HEK293 (cell line): ENCODE measurements around the gene ZNF117.

ENCODE experiments used
- CTCF ChIA-PET: fragments of 350-600 bp; formaldehyde crosslinking; extraction: SDS; loops from one replicate; lab custom pipeline; 2021; ENCODE audit warnings: antibody characterized with exemption; lab: Yijun Ruan, JAX
- POLR2A ChIA-PET: fragments of 300-600 bp; formaldehyde crosslinking; extraction: SDS; loops from one replicate; lab custom pipeline; 2020; ENCODE audit warnings: antibody characterized with exemption, inconsistent platforms; lab: Yijun Ruan, JAX
- H3K27ac ChIP-seq: fragments of 200-500 bp; sonication (Bioruptor generic); 2 replicates; pipeline ENCODE4 v1.5.1; 2014; ENCODE audit warnings: low read depth, low read length, control low read depth, inconsistent platforms; ENCODE audit errors: extremely low read depth
- H3K36me3 ChIP-seq, 2 experiments: fragments of 200-500 bp in 1 of 2; sonication (Bioruptor generic) in 1 of 2; 1 replicate in 1 of 2; 2 replicates in 1 of 2; pipeline ENCODE4 v1.5.1; 2014 to 2017; ENCODE audit warnings: inconsistent platforms in 2 of 2, low read length in 2 of 2; ENCODE audit not compliant: control insufficient read depth in 2 of 2, insufficient read depth in 1 of 2
- H3K4me1 ChIP-seq: fragments of 200-500 bp; sonication (Bioruptor generic); 2 replicates; pipeline ENCODE4 v1.5.1; 2014; ENCODE audit warnings: mild to moderate bottlenecking, low read length, inconsistent platforms; ENCODE audit not compliant: control insufficient read depth, insufficient read depth
- H3K4me3 ChIP-seq: 2 replicates; pipeline ENCODE4 v1.5.1; 2011; ENCODE audit warnings: low read depth, mild to moderate bottlenecking, control low read depth, low read length, moderate library complexity
- H3K9me3 ChIP-seq: fragments of 200-500 bp; sonication (Bioruptor generic); 2 replicates; pipeline ENCODE4 v1.5.1; 2014; ENCODE audit warnings: low read depth, low read length, inconsistent platforms; ENCODE audit not compliant: control insufficient read depth, insufficient read depth
- KLF9 ChIP-seq: fragments of 450-650 bp; formaldehyde crosslinking; IDR thresholded peaks from 2 replicates; pipeline ENCODE4 v1.5.1; 2016; ENCODE audit warnings: missing biosample characterization, missing genetic modification characterization, low read depth
- SCRT2 ChIP-seq: fragments of 450-650 bp; formaldehyde crosslinking; IDR thresholded peaks from 2 replicates; pipeline ENCODE4 v1.5.1; 2016; ENCODE audit warnings: missing biosample characterization, missing genetic modification characterization
- SP2 ChIP-seq: fragments of 450-650 bp; formaldehyde crosslinking; IDR thresholded peaks from 2 replicates; pipeline ENCODE4 v1.5.1; 2016; ENCODE audit warnings: missing biosample characterization, missing genetic modification characterization
- TRIM28 ChIP-seq: IDR thresholded peaks from 2 replicates; pipeline ENCODE4 v1.6.1; 2011; ENCODE audit warnings: low read length, control low read depth, borderline replicate concordance
- YY2 ChIP-seq: fragments of 450-650 bp; formaldehyde crosslinking; IDR thresholded peaks from 2 replicates; pipeline ENCODE4 v1.5.1; 2016; ENCODE audit warnings: missing biosample characterization, missing genetic modification characterization
- ZBTB21 ChIP-seq: fragments of 450-650 bp; formaldehyde crosslinking; IDR thresholded peaks from 2 replicates; pipeline ENCODE4 v1.5.1; 2017; ENCODE audit warnings: missing biosample characterization, missing genetic modification characterization
- ZNF548 ChIP-seq: fragments of 450-650 bp; formaldehyde crosslinking; IDR thresholded peaks from 2 replicates; pipeline ENCODE4 v1.5.1; 2016; ENCODE audit warnings: missing biosample characterization, missing genetic modification characterization
- ZNF560 ChIP-seq: fragments of 450-650 bp; formaldehyde crosslinking; IDR thresholded peaks from 2 replicates; pipeline ENCODE4 v1.5.1; 2017; ENCODE audit warnings: missing biosample characterization, missing genetic modification characterization, borderline replicate concordance
- ZNF777 ChIP-seq: fragments of 450-650 bp; formaldehyde crosslinking; IDR thresholded peaks from 2 replicates; pipeline ENCODE4 v1.5.1; 2017; ENCODE audit warnings: missing biosample characterization, missing genetic modification characterization, borderline replicate concordance
- ZNF792 ChIP-seq: fragments of 450-650 bp; formaldehyde crosslinking; IDR thresholded peaks from 2 replicates; pipeline ENCODE4 v1.5.1; 2016; ENCODE audit warnings: missing biosample characterization, missing genetic modification characterization
- ZSCAN30 ChIP-seq: fragments of 450-650 bp; IDR thresholded peaks from 2 replicates; pipeline ENCODE4 v1.5.1; 2018; ENCODE audit warnings: missing biosample characterization, mild to moderate bottlenecking, missing genetic modification characterization, moderate library complexity
- TF ChIP-seq, protein P1 (sequence below): fragments of 450-650 bp; formaldehyde crosslinking; IDR thresholded peaks from 2 replicates; pipeline ENCODE4 v1.5.1; 2016; ENCODE audit warnings: missing biosample characterization, missing genetic modification characterization, borderline replicate concordance
- TF ChIP-seq, protein P2 (sequence below): fragments of 450-650 bp; formaldehyde crosslinking; IDR thresholded peaks from 2 replicates; pipeline ENCODE4 v1.5.1; 2016; ENCODE audit warnings: missing biosample characterization, missing genetic modification characterization
- TF ChIP-seq, protein P3 (sequence below): fragments of 450-650 bp; IDR thresholded peaks from 2 replicates; pipeline ENCODE4 v1.5.1; 2018; ENCODE audit warnings: missing biosample characterization, missing genetic modification characterization
- TF ChIP-seq, protein P4 (sequence below): IDR thresholded peaks from 2 replicates; pipeline ENCODE4 v1.6.1; 2011; ENCODE audit warnings: mild to moderate bottlenecking, low read depth, low read length, borderline replicate concordance
- TF ChIP-seq, protein P5 (sequence below): sonication (generic); formaldehyde crosslinking; IDR thresholded peaks from 2 replicates; pipeline ENCODE4 v1.8.1; 2022; ENCODE audit warnings: mild to moderate bottlenecking, moderate library complexity, missing genetic modification reagents
- TF ChIP-seq, protein P6 (sequence below): fragments of 450-650 bp; formaldehyde crosslinking; IDR thresholded peaks from 2 replicates; pipeline ENCODE4 v1.5.1; 2016; ENCODE audit warnings: missing biosample characterization, missing genetic modification characterization

ZNF117 gene

DNA sequence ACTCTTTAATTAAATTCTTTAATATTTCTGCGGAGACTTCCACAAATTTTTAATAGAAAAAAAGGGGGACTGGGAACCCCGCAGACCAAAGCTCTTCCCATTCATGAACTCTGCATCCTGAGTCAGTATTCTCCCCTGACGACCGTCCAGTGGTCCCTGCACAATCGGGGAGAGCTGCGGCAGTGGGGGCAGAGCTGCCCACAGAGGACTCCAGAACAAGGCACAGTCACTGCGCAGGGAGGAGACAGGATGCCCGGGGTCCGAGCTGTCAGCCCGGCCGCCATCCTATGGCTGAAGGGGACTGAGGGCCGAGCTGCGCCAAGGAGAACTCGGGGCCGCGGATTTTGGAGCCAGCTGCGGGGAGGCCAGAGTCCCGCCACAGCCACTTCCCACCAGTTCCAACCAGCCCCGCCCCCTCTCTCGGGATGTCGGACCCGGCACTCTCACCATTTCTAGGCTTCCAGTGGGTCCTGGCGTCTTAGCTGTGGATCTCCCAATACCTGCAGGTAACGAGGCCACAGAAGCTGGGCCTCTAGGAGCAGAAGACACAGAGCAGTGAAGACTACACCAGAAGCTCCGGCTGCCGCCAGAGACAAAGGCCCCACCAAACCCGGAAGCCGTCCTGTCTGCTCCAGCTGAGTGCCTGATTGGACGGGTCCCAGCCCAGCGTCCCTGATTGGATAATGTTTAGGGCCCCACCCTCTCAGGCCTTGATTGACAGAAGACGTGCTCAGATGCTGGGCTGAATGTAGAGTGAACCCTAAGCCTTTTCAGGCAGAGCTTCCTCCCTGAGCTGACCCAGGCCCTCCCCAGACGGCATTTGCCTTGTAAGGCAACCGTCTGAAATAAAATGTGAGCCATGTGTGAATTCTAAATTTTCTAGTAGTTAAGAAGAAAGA lies 15.5 kb upstream of the ZNF117 start, which contains the start of gene ERV3-1:
TSS of gene ERV3-1 (minus strand) at position 594 of the 899 bp plus-strand sequence. CDS start 13,661 bp downstream, outside the sequence.
- POLR2A ChIA-PET, result interaction anchor here (0.5 to 2.2 kb wide), 13 partner anchors 12 to 981 kb away, joined by 3 to 34 read pairs (median 5); partner anchors contain the start of genes ZNF138, ZNF273, ZNF680 and ZNF92
- Histone ChIP-seq H3K9me3 (no peaks in the 10 kb centered on the region), H3K4me3 (peak within 1 kb of the TSS; percentile 84), H3K4me1 (no peaks in the 10 kb centered on the region), H3K27ac (peak within 1 kb of the TSS; percentile 82), H3K36me3 (peaks cover 3 to 12% of the 10 kb centered on the region in 2 experiments; a peak in 1 of 3 replicates)
- CTCF ChIA-PET, result interaction anchor here (0.6 to 1.4 kb wide), 2 partner anchors 55 to 100 kb away, joined by 3 read pairs; no protein-coding TSS in a partner anchor
- TF ChIP-seq, protein P1, sequence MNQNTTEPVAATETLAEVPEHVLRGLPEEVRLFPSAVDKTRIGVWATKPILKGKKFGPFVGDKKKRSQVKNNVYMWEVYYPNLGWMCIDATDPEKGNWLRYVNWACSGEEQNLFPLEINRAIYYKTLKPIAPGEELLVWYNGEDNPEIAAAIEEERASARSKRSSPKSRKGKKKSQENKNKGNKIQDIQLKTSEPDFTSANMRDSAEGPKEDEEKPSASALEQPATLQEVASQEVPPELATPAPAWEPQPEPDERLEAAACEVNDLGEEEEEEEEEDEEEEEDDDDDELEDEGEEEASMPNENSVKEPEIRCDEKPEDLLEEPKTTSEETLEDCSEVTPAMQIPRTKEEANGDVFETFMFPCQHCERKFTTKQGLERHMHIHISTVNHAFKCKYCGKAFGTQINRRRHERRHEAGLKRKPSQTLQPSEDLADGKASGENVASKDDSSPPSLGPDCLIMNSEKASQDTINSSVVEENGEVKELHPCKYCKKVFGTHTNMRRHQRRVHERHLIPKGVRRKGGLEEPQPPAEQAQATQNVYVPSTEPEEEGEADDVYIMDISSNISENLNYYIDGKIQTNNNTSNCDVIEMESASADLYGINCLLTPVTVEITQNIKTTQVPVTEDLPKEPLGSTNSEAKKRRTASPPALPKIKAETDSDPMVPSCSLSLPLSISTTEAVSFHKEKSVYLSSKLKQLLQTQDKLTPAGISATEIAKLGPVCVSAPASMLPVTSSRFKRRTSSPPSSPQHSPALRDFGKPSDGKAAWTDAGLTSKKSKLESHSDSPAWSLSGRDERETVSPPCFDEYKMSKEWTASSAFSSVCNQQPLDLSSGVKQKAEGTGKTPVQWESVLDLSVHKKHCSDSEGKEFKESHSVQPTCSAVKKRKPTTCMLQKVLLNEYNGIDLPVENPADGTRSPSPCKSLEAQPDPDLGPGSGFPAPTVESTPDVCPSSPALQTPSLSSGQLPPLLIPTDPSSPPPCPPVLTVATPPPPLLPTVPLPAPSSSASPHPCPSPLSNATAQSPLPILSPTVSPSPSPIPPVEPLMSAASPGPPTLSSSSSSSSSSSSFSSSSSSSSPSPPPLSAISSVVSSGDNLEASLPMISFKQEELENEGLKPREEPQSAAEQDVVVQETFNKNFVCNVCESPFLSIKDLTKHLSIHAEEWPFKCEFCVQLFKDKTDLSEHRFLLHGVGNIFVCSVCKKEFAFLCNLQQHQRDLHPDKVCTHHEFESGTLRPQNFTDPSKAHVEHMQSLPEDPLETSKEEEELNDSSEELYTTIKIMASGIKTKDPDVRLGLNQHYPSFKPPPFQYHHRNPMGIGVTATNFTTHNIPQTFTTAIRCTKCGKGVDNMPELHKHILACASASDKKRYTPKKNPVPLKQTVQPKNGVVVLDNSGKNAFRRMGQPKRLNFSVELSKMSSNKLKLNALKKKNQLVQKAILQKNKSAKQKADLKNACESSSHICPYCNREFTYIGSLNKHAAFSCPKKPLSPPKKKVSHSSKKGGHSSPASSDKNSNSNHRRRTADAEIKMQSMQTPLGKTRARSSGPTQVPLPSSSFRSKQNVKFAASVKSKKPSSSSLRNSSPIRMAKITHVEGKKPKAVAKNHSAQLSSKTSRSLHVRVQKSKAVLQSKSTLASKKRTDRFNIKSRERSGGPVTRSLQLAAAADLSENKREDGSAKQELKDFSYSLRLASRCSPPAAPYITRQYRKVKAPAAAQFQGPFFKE (tag by site-specific recombination), result no peak
- no peak for TF ChIP-seq ZBTB21 (tag by site-specific recombination)
- TF ChIP-seq, protein P2, sequence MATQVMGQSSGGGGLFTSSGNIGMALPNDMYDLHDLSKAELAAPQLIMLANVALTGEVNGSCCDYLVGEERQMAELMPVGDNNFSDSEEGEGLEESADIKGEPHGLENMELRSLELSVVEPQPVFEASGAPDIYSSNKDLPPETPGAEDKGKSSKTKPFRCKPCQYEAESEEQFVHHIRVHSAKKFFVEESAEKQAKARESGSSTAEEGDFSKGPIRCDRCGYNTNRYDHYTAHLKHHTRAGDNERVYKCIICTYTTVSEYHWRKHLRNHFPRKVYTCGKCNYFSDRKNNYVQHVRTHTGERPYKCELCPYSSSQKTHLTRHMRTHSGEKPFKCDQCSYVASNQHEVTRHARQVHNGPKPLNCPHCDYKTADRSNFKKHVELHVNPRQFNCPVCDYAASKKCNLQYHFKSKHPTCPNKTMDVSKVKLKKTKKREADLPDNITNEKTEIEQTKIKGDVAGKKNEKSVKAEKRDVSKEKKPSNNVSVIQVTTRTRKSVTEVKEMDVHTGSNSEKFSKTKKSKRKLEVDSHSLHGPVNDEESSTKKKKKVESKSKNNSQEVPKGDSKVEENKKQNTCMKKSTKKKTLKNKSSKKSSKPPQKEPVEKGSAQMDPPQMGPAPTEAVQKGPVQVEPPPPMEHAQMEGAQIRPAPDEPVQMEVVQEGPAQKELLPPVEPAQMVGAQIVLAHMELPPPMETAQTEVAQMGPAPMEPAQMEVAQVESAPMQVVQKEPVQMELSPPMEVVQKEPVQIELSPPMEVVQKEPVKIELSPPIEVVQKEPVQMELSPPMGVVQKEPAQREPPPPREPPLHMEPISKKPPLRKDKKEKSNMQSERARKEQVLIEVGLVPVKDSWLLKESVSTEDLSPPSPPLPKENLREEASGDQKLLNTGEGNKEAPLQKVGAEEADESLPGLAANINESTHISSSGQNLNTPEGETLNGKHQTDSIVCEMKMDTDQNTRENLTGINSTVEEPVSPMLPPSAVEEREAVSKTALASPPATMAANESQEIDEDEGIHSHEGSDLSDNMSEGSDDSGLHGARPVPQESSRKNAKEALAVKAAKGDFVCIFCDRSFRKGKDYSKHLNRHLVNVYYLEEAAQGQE (tag by site-specific recombination), result no peak
- TF ChIP-seq SCRT2, result no peak
- TF ChIP-seq, protein P3, sequence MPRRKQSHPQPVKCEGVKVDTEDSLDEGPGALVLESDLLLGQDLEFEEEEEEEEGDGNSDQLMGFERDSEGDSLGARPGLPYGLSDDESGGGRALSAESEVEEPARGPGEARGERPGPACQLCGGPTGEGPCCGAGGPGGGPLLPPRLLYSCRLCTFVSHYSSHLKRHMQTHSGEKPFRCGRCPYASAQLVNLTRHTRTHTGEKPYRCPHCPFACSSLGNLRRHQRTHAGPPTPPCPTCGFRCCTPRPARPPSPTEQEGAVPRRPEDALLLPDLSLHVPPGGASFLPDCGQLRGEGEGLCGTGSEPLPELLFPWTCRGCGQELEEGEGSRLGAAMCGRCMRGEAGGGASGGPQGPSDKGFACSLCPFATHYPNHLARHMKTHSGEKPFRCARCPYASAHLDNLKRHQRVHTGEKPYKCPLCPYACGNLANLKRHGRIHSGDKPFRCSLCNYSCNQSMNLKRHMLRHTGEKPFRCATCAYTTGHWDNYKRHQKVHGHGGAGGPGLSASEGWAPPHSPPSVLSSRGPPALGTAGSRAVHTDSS (tag by site-specific recombination), result no peak
- TF ChIP-seq ZNF777 (tag by site-specific recombination), result no peak
- TF ChIP-seq ZNF548, result no peak
- peak; percentile 89 for TF ChIP-seq SP2 (tag by site-specific recombination)
- TF ChIP-seq, protein P4, sequence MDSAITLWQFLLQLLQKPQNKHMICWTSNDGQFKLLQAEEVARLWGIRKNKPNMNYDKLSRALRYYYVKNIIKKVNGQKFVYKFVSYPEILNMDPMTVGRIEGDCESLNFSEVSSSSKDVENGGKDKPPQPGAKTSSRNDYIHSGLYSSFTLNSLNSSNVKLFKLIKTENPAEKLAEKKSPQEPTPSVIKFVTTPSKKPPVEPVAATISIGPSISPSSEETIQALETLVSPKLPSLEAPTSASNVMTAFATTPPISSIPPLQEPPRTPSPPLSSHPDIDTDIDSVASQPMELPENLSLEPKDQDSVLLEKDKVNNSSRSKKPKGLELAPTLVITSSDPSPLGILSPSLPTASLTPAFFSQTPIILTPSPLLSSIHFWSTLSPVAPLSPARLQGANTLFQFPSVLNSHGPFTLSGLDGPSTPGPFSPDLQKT, result no peak
- TF ChIP-seq, protein P5, sequence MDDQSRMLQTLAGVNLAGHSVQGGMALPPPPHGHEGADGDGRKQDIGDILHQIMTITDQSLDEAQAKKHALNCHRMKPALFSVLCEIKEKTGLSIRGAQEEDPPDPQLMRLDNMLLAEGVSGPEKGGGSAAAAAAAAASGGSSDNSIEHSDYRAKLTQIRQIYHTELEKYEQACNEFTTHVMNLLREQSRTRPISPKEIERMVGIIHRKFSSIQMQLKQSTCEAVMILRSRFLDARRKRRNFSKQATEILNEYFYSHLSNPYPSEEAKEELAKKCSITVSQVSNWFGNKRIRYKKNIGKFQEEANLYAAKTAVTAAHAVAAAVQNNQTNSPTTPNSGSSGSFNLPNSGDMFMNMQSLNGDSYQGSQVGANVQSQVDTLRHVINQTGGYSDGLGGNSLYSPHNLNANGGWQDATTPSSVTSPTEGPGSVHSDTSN (CRISPR knock-in tag), result no peak
- no peak for TF ChIP-seq ZNF560 (tag by site-specific recombination)
- TF ChIP-seq ZNF792, result no peak
- TF ChIP-seq KLF9 (tag by site-specific recombination), result peak; percentile 79
- 0 out of 2 replicates have a peak, but pooled peaks have one; percentile 9 for TF ChIP-seq TRIM28
- 0 out of 2 replicates have a peak, but pooled peaks have one; percentile 21 for TF ChIP-seq ZSCAN30 (tag by site-specific recombination)
- TF ChIP-seq, protein P6, sequence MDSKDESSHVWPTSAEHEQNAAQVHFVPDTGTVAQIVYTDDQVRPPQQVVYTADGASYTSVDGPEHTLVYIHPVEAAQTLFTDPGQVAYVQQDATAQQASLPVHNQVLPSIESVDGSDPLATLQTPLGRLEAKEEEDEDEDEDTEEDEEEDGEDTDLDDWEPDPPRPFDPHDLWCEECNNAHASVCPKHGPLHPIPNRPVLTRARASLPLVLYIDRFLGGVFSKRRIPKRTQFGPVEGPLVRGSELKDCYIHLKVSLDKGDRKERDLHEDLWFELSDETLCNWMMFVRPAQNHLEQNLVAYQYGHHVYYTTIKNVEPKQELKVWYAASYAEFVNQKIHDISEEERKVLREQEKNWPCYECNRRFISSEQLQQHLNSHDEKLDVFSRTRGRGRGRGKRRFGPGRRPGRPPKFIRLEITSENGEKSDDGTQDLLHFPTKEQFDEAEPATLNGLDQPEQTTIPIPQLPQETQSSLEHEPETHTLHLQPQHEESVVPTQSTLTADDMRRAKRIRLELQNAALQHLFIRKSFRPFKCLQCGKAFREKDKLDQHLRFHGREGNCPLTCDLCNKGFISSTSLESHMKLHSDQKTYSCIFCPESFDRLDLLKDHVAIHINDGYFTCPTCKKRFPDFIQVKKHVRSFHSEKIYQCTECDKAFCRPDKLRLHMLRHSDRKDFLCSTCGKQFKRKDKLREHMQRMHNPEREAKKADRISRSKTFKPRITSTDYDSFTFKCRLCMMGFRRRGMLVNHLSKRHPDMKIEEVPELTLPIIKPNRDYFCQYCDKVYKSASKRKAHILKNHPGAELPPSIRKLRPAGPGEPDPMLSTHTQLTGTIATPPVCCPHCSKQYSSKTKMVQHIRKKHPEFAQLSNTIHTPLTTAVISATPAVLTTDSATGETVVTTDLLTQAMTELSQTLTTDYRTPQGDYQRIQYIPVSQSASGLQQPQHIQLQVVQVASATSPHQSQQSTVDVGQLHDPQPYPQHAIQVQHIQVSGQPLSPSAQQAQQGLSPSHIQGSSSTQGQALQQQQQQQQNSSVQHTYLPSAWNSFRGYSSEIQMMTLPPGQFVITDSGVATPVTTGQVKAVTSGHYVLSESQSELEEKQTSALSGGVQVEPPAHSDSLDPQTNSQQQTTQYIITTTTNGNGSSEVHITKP (tag by site-specific recombination), result peak; percentile 46
- no peak for TF ChIP-seq YY2 (tag by site-specific recombination)
